Effector memory CD8-positive, alpha-beta T cell (primary cell): ENCODE measurements around the gene POLA1.

ENCODE experiments used
- ATAC-seq: fragments of 150-1000 bp; cut with Tn5 transposase; replicated peaks from 2 replicates; pipeline ENCODE4 v1.10.0; 2021; ENCODE audit warnings: mild to moderate bottlenecking, moderate library complexity
- DNase-seq, 3 experiments: peaks; one replicate each; pipeline ENCODE4 v3.0.0; 2021
- H3K27ac Mint-ChIP-seq, 2 donors: one replicate each; pipeline ENCODE4 v1.8.0; 2022; ENCODE audit warnings: mild to moderate bottlenecking in 2 of 2, mixed read lengths in 2 of 2, moderate library complexity in 2 of 2
- H3K27me3 Mint-ChIP-seq, 2 donors: one replicate each; pipeline ENCODE4 v1.8.0; 2022; ENCODE audit warnings: mixed read lengths in 2 of 2
- H3K36me3 Mint-ChIP-seq: one replicate; pipeline ENCODE4 v1.8.0; 2022; ENCODE audit warnings: mild to moderate bottlenecking, moderate library complexity, mixed read lengths; ENCODE audit not compliant: insufficient read depth
- H3K4me1 Mint-ChIP-seq, 2 donors: one replicate each; pipeline ENCODE4 v1.8.0; 2022; ENCODE audit warnings: low read depth in 2 of 2, mixed read lengths in 2 of 2
- H3K4me3 Mint-ChIP-seq, 2 donors: one replicate each; pipeline ENCODE4 v1.8.0; 2022; ENCODE audit warnings: mild to moderate bottlenecking in 2 of 2, mixed read lengths in 2 of 2, moderate library complexity in 2 of 2
- H3K9me3 Mint-ChIP-seq, 2 donors: one replicate each; pipeline ENCODE4 v1.8.0; 2022; ENCODE audit warnings: mixed read lengths in 2 of 2

POLA1 gene

DNA sequence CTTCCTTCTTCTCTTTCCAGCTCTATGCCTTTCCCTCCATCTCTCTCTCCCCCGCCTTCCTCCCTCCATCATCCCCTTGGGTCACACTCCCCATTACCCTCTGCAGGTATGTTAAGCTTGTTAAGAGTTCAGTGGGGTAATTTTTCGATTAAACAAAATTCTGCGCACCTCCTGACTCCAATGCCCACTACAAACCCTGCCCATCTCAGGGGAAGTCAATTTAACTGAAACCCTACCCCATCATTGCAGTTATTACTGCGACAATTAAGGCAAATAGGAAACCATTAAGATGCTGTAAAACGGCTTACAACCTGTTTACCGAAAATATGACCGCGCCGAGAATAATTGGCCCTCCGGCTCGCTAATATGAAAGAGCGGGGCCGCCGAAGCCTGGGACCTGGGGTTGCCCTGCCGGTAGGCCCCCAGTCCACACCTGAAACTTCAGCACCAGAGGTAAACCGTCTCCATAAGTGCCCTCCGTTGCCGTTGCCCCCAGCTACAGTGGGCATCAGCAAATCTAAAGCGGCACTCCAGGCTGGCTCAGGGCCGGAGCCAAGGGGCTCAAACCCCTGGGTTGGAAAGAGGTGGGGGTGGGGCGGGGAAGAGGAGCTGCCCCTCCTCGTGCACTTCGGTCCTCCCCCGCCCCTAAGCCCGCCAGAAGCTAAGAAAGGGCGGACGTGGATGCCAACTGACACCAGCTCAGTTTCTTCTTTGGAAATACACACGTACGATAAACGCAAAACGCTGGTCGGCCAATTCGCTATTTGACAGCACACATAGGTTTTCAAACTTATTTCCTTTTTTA lies 317.3 kb downstream of the POLA1 start:
- Mint-ChIP-seq H3K27ac (no peak overlapping the region), H3K4me3 (no peak overlapping the region), H3K27me3 (peaks cover 41 to 75% of the 10 kb centered on the region in 2 donors), H3K9me3 (no peaks in the 10 kb centered on the region), H3K4me1 (peaks cover 8 to 16% of the 10 kb centered on the region in 2 donors), H3K36me3 (peaks cover under 1% of the 10 kb centered on the region)
- DNase-seq (no peak), ATAC-seq (no peak)

DNA sequence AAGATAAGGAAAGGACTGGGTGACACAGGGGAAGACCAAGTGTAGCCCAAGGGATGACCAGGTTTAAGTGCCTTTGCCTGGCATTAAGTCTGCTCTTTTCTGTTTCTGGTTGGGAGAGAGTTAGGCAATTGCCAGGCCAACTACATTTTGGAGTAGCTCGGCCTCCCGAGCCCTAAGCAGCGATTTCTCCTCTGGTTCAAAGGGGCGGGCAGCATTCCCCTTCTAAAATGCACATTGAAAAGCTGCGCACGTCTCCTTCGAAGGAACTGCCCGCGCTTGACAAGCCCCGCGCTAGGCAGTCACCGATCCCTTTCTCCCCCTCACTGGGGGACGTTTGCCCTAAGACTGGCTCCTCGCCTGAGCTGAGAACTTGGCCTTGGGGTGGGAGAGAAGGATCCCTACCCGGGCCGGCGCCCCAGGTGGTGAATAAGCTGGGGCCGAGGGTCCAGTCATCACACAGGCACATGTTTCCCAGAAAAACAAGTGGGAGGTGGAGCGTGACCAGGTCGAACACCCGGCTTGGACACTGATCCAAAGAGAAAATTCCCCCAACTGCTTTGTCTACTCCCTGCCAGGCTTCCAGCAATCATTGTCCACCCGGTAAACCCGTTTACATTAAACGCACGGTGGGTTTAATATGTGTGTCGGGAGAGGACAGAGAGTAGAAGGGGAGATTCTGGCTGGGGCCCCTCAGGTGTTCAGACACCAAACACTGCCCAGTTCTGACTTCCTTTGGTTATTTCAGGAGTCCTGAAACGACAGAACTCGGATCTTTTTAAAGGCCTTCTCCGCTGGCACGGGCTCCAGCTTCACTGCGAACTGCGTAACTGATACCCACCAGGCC lies 318.1 kb downstream of the POLA1 start:
- Mint-ChIP-seq H3K36me3 (peaks cover 7% of the 10 kb centered on the region), H3K27me3 (peaks cover 41 to 75% of the 10 kb centered on the region in 2 donors), H3K4me1 (peaks cover 12 to 14% of the 10 kb centered on the region in 2 donors), H3K27ac (no peak overlapping the region), H3K4me3 (peak overlapping the region; percentile 44 to 82), H3K9me3 (no peaks in the 10 kb centered on the region)
- DNase-seq, result no peak
- no peak for ATAC-seq

DNA sequence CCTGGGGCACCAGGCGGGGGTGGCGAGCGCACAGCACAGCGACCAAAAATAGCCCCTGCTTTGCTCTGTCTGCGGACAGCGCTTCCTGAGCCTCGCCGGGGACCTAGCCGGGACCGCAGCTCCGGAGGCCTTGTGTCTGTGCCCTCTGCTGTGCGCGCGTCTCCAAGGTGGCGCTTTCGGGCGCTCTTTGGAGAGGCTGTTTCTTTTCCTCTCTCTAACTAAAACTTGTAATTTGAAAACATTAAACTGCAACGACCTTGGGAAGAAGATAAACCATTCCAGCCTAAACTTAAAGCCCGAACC lies 318.7 kb downstream of the POLA1 start:
- Mint-ChIP-seq H3K27me3 (peaks cover 44 to 77% of the 10 kb centered on the region in 2 donors), H3K27ac (no peak overlapping the region), H3K4me1 (peaks cover 10 to 12% of the 10 kb centered on the region in 2 donors), H3K9me3 (no peaks in the 10 kb centered on the region), H3K4me3 (peak overlapping the region; percentile 44 to 82), H3K36me3 (peaks cover 7% of the 10 kb centered on the region)
- DNase-seq (no peak), ATAC-seq (no peak)

DNA sequence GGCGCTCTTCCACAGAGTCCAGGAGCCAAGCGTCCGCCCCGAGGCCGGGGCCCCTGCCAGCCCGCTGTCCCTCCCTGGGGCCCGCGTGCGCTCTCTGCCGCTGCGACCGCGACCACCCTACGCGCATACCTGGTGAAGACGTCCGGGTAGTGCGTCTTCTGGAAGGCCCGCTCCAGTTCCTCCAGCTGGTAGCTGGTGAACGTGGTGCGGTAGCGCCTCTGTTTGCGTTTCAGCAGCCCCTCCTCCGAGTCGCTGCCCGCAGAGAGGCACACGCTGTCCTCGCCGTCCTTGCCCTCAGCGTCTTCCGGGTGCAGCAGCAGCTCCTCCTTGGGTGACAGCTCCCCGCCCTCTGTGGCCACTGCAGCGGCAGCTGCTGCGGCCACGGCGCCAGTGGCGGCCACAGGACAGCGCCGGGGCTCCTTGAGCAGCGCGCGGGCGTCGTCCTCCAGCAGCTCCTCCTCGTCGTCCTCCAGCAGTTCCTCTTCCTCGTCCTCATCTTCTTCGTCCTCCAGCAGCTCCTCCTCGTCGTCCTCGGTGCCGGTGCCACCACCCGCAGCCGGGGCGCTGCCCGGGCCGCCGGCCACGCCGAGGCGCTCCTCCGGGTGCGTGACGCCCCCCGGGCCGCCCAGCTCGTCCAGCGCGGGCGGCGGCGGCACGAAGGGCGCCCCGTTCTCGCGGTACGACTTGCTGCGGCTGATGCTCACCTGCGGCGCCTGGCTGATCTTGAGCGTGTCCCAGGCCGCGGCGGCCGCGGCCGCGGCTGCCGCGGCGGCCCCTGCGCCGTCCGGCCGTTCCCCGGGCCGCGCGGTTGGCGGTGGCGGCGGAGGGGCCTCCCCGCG lies 319.3 kb downstream of the POLA1 start:
- H3K27me3 Mint-ChIP-seq, result peaks cover 44 to 77% of the 10 kb centered on the region in 2 donors
- no peaks in the 10 kb centered on the region for H3K9me3 Mint-ChIP-seq
- H3K4me3 Mint-ChIP-seq, result peak overlapping the region; percentile 69 to 82
- H3K27ac Mint-ChIP-seq, result no peak overlapping the region
- peaks cover 10% of the 10 kb centered on the region for H3K36me3 Mint-ChIP-seq
- H3K4me1 Mint-ChIP-seq, result peaks cover 12 to 14% of the 10 kb centered on the region in 2 donors
- DNase-seq, result no peak
- peak; percentile 52 for ATAC-seq

DNA sequence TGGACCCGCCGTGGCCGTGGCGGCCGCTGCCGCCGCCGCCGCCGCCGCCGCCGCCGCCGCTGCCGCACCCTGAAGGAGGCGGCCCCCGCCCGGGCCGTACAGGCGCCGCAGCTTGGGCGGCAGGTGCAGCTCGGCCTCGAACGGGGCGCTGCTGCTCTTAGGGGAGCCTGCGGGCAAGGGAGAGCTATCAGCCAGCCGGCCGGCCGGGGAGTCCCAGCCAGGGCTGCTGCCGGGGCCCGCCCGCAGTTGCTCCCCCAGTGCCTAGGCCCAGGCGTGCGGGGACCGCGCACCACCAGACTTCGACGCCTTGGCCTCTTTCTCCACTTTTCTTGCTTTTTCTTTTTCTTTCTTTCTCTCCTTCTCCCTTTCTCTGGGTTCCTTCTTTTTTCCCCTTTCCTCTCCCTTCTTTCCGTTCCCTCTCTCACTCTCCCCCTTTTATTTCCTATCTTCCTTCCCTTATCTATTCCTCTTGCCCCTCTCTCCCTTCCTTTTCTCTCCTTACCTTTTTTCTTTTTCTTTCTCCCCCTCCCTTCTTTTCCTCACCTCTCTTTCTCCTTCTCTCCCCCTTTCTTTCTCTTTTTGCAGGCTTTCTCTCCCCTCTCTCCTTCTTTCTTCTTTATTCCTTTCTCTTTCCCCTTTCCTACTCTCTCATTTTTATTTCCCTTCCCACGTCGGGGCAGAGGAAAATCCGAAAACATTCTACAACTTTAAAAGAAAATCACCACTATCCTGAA lies 320.1 kb downstream of the POLA1 start:
- no peaks in the 10 kb centered on the region for H3K9me3 Mint-ChIP-seq
- peak overlapping the region in 1 of 2 donors; percentile 29 for H3K27ac Mint-ChIP-seq
- peaks cover 44 to 78% of the 10 kb centered on the region in 2 donors for H3K27me3 Mint-ChIP-seq
- peak; percentile 58 for ATAC-seq
- H3K4me1 Mint-ChIP-seq, result peaks cover 12 to 14% of the 10 kb centered on the region in 2 donors
- peaks cover 10% of the 10 kb centered on the region for H3K36me3 Mint-ChIP-seq
- DNase-seq, result no peak
- H3K4me3 Mint-ChIP-seq, result peak overlapping the region; percentile 81

DNA sequence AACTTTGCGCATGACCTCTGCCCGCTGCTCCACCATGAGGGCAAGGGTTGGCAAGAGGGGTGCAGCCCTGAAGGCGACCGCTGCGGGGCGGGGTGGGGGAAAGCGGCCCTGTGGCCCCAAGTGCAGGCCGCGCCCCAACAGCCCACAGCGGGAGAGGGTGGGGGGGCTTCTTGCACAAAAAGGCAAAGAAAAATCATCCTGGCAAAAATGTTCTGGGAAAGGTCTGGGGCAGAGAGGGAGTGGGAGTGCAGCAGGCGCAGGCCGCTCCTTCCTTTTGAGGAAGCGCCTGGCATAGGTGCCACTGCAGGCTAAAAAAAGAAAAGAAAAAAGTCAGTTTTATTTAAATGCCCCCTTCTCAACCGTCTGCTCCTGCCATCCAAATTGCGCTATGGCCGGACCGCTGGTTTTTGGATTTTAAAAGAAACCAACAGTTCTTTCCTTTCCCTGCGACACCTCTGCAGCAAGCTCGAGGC lies 320.7 kb downstream of the POLA1 start:
- ATAC-seq (no peak), DNase-seq (no peak)
- H3K27me3 Mint-ChIP-seq, result peaks cover 48 to 83% of the 10 kb centered on the region in 2 donors
- H3K9me3 Mint-ChIP-seq, result no peaks in the 10 kb centered on the region
- H3K4me3 Mint-ChIP-seq, result peak overlapping the region; percentile 81
- peaks cover 12 to 14% of the 10 kb centered on the region in 2 donors for H3K4me1 Mint-ChIP-seq
- H3K36me3 Mint-ChIP-seq, result peaks cover 10% of the 10 kb centered on the region
- no peak overlapping the region for H3K27ac Mint-ChIP-seq

DNA sequence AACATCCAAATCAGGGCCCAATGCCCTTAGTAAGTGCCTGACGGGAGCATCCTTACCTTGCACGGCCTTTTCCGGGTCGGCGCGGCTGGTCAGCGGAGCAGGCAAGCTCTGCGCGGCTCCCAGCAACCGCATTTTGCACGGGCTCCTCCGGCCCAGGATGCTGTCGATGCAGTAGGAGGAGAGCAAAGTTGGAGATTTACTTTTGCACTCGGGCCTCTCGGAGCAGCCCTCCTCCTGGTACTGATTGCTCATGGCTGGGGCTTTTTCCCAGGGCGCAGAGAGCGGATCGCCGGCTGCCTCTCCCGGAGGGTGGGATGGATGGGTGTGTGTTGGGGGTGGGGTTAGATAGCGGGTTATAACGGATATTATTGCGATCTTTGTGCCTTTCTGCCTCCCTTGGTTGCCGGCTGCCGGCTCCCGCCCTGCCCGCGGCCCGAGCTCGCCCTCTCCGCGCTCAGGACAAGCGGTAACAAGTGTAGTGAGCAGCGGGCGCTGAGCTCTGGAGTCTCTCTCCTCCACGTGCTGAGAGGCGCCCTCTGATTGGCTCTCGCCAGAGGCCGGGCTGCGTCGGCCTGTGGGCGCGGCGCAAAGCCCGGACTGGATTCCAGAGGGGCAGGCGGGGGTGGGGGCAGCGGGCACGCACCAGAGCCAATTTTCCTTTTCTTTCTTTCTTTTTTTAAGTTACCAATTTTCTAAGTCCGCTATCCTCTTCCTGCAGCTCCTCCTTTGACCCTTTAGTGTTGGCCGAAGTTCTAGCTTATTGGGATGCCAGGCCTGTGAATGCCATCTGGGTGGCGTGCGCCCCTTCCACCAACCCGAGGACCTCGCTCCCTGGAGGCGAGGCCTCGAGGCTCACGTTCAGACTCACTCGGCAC lies 322.0 kb downstream of the POLA1 start, which contains the start of gene ARX:
ARX (minus strand) TSS at position 480 of the 875 bp plus-strand sequence; CDS start at position 252, 228 bp downstream.
- peaks cover 47 to 83% of the 10 kb centered on the region in 2 donors for H3K27me3 Mint-ChIP-seq
- H3K27ac Mint-ChIP-seq, result no peak within 1 kb of the TSS
- DNase-seq (no peak), ATAC-seq (no peak)
- H3K4me1 Mint-ChIP-seq, result peaks cover 12 to 19% of the 10 kb centered on the region in 2 donors
- no peaks in the 10 kb centered on the region for H3K9me3 Mint-ChIP-seq
- peaks cover 10% of the 10 kb centered on the region for H3K36me3 Mint-ChIP-seq
- H3K4me3 Mint-ChIP-seq, result peak within 1 kb of the TSS; percentile 46 to 61

DNA sequence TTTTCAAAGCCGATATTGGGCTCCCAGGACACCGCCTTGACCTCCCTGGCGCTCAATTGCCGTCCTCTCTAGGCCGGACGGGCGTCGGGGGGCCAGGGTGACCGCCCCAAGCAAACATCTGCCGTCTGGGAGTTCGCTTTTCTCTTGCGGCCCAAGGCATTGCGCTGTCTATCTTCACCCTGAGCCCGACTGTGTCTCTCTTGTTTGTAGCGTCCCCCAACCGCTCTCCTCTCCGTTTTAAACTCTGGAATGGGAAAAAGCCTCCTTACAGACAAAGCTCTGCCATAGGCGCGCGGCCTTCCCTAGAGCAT lies 322.6 kb downstream of the POLA1 start:
- no peaks in the 10 kb centered on the region for H3K9me3 Mint-ChIP-seq
- DNase-seq (no peak), ATAC-seq (no peak)
- peaks cover 10% of the 10 kb centered on the region for H3K36me3 Mint-ChIP-seq
- peaks cover 45 to 82% of the 10 kb centered on the region in 2 donors for H3K27me3 Mint-ChIP-seq
- peak overlapping the region; percentile 46 to 61 for H3K4me3 Mint-ChIP-seq
- no peak overlapping the region for H3K27ac Mint-ChIP-seq
- H3K4me1 Mint-ChIP-seq, result peaks cover 16 to 19% of the 10 kb centered on the region in 2 donors

DNA sequence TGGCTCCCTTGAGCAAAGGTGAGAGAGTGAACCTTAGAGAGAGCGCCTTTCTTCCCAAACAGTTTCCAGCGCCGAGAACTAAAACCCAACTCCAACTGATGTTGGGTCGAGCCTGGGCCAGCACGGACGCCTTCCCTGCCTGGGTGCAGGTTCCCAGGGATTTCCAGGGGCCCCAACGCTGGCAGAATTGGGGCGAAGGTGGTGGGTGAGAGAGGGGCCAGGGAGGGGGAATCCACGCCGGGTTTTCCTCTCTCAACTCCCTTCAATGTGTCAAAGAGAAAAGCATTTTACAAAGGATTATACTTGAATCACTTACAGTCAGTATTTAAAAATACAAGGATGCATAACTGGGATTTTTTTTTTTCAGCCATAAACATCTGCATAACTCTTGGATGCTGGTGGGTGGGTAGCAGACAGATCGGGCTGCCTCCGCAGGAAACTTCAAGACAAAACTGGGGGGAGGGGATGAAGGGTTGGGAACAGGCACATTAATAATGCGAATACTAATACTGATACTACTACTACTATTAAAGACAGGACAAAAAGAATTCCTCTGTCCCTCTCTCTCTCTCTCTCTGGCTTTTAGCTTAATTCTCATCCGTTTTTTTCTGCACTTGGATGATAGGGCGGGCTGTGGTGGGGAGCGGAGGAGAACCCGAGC lies 323.4 kb downstream of the POLA1 start:
- peaks cover 52 to 82% of the 10 kb centered on the region in 2 donors for H3K27me3 Mint-ChIP-seq
- H3K9me3 Mint-ChIP-seq, result no peaks in the 10 kb centered on the region
- DNase-seq, result no peak
- peaks cover 10% of the 10 kb centered on the region for H3K36me3 Mint-ChIP-seq
- H3K4me1 Mint-ChIP-seq, result peaks cover 23 to 24% of the 10 kb centered on the region in 2 donors
- no peak for ATAC-seq
- peak overlapping the region in 1 of 2 donors; percentile 30 for H3K4me3 Mint-ChIP-seq
- no peak overlapping the region for H3K27ac Mint-ChIP-seq

DNA sequence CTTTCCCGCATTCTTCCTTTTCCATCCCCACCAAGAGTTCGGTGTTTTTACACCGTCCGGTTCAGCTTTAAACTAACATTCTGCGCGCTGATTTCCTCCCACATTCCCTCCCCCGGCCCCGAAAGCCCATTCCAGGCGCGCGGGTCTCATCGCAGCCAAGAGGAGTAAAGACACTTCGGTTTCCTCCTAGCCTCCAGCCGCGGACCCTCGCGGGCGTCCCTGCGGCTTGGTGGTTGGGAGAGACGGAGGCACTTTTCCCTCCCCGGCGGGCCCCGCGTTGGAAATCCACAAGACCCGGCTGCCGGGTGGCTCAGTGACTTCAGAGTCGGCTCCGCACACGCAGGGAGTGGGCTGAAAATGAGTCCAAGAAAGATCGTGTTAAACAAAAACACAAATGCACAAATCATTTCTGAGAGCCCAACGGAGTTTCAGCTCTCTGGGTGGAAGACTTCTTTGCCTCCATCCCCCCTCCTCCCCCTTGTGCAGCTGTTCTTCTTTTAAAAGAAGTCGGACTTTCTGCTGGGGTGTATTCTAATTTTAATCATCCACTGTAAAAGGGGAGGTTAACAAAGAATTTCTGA lies 324.0 kb downstream of the POLA1 start:
- Mint-ChIP-seq H3K4me1 (peaks cover 26% of the 10 kb centered on the region in 2 donors), H3K9me3 (no peaks in the 10 kb centered on the region), H3K27me3 (peaks cover 57 to 82% of the 10 kb centered on the region in 2 donors), H3K4me3 (peak overlapping the region; percentile 15 to 30), H3K36me3 (peaks cover 13% of the 10 kb centered on the region), H3K27ac (no peak overlapping the region)
- no peak for ATAC-seq
- no peak for DNase-seq

DNA sequence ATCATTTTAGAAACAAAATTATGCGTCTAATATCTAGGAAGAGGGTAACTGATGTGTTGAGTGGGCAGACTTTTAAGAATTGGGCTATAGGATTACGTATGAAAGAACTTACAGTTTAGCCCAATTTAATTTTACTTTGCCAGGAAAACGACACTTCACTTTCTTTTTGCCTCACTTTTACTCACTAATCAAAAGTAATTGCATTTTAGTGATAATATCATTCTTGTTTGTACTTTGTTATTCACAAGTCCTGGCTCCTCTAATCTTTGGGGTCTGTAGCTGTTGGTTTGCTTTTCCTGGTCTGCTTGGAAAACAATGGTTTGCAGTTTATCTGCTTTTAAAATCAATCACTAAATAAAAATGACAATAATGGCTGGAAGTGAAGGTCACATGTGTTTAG lies 325.0 kb downstream of the POLA1 start:
- H3K4me1 Mint-ChIP-seq, result peaks cover 23 to 27% of the 10 kb centered on the region in 2 donors
- no peaks in the 10 kb centered on the region for H3K9me3 Mint-ChIP-seq
- no peak overlapping the region for H3K27ac Mint-ChIP-seq
- H3K4me3 Mint-ChIP-seq, result no peak overlapping the region
- peaks cover 55 to 84% of the 10 kb centered on the region in 2 donors for H3K27me3 Mint-ChIP-seq
- no peak for ATAC-seq
- peaks cover 13% of the 10 kb centered on the region for H3K36me3 Mint-ChIP-seq
- no peak for DNase-seq
